Measurements from ENCODE around the gene ENOX1.

Gene ENOX1

DNA sequence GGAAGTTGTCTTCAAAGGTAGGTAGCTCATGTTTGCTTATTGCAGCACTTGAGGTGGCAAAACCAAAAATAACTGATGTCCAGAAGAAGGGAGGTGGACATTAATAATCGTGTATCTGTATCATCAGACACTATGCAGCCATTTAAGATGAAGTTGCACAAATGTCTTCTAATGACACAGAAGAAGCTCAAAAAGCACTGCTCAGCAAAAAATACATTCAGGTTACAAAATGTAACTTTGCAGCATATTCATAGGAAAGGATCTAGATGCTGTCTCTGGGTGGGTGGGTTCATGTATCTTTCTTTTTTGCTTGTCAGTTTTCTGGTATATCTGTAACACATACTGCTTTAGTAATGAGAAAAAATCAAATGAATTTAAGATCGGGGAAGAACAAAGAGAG, 515.6 kb downstream of the ENOX1 start:
- DNase-seq = no peak

DNA sequence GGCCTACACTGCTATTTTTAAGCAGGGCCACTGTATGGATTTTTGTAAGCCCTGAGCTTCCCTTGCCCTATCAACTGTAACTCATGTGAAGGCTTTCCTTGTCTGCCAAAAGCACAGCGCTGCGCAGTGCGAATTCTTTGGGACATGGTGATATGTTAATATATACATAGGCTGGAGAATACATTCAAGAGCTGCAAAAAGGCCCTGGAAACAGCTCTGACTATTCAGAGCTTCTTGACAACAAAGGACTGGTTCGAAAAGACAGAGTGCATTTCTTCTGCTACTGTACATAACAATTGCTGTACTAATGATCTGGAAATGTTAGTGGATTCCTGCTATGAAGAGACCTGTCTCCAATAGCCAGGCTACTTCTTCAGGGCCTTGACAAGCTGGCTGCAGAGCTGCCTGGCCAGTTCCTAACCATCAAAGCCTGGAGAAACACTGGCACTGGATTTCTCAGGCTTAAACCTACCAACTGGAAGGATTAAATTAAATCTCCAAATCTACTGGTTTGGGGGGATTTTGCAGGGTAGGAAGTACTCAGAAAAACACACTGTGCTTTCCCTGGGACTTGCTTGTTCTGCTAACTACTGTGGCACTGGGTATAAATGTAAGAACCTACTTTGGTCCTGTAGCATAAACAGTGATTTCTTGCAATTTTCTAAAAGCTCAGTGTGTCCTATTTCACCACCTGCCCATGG, 516.5 kb downstream of the ENOX1 start:
- DNase-seq = no peak

DNA sequence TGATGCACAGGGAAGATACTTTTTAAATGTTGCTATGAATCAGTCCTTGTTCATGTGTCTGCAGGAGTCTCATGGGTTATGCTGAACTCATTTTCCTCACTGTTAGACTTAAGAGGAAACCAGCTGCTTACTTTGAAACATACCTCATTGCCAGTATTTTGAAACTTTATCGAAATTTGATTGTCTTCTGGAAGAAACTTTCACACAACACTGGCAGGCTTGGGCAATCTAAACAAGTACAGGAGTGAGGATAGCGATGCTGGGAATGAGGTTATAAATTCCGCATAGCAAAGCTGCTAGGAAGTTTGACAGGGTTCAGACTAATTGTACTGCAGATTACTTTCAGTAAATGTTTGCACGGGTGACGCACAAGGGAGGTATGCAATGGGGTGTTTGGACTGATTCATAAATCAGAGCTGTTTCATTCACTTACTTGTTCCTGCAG, 517.7 kb downstream of the ENOX1 start:
- DNase-seq = no peak

DNA sequence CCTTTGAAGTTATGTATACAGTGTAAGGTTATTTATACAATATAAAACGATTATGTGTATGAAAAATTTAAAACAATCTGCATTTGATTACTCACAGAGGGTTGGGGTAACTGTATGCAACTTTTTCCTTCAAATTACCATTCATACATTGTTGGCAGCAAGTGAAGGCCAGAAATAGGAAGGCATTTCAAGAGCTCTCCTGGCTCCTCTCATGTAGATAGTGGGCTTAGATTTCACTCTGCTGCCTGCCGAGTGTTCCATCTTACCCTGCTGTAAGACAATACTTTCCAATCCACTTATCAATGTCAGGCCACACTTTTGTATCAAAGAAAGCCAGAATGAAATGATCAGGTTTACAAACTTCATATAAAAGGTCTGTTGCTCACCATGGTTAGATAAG, 518.1 kb downstream of the ENOX1 start:
- DNase-seq = no peak

DNA sequence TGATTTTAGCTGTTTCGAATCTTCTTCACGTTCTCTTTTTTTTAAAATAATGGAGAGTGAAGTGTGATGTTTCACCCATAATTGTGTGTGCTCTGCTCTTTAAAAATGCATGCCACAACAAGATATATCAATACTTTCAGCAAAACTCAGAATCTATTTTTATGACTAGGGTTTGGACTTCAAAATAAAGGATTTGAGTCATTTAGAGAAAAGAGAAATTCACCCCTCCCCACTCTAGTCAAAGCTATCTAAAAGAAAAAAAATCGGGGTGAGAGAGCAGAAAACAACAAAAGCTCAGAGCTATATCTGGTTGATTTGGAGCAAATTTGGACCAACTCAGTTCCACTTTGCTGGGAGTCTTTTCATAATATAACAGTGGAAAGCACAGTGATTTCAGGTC, 518.9 kb downstream of the ENOX1 start:
- DNase-seq = no peak

DNA sequence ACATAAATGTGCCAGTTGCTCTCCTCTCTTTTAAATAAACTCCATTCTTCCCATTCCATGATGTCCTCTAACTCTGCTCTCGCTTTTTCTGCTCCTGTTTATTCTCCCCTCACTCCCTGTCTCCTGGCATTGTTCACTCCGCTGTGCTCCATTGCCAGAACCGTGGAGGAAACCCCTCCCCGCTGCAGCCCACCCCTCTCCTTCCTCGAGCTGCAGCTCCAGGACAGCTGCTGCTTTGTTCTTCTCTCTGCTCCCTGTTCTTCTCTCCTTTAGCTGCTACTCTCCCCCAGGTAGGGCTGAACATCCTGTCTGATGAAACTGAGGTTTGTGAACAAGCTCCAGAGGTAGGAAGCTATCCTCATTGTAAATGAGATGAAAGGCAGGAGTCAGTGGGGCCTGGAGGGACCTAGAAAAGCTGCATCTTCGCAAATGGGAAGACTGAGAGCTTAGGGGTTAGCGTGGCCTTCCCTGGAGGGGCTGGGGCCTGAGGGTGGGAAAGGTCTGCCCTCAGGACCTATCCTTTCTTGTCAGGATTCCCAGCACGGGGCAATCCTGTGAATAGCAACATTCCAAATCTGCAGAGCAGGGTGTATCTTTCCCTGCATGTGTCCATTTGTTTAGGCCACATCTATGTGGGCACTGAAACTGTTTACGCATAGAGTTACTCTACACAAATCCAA, 519.7 kb downstream of the ENOX1 start:
- DNase-seq = no peak

DNA sequence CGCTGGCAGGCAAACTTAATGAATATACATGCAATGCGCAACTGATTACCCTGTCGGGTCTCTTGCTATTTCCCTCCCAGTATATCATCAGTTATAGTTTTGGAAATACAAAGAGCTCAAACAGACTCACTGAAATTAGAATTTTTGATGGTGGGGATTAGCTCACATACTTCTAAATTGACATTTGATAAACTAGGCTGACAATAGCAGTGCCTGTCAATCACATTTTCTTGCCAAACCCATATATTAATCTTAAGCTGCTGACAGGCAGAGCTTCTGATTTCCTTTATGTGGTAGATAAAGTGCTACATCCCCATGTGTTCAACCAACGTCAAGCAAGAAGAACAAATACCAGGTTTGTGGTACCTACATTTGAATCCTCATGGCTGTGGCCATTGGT, 521.7 kb downstream of the ENOX1 start:
- DNase-seq = no peak

DNA sequence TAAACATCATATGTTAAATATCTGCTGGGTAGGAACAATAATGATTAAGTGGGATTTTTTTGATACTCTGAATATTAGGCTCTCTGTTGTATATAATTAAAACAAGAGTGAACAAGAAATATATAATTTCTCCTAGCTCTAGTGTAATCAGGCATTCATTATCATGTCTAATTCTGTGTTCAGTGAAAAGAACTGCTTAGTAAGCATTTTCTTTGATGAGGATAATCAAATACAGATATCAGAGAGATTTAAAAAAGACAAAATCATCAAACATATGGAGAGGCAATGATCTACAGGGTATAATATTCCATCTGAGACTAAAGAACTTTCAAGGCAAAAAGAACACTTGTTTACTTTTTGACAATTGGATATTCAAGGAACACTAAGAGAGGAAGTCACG, 522.3 kb downstream of the ENOX1 start:
- no peak for DNase-seq

DNA sequence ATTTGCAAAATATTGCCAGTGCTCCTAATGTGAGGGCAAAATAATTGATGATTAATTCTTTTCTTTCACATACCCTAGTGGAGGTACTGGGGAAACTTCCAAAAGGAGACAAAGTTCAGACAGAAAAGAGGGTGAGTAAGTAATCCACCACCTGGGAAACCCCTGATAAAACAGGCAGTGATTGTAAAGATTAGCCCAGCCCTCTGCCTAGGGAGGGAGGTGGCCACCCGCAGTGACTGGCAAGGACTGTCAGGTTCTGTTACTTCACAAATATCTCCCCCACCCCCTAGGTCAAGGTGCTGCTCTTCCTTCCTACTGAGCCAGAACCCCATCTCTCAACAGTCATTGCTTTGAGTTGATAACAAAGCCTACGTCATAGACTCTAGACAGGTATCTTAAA, 523.7 kb downstream of the ENOX1 start:
- DNase-seq = no peak

DNA sequence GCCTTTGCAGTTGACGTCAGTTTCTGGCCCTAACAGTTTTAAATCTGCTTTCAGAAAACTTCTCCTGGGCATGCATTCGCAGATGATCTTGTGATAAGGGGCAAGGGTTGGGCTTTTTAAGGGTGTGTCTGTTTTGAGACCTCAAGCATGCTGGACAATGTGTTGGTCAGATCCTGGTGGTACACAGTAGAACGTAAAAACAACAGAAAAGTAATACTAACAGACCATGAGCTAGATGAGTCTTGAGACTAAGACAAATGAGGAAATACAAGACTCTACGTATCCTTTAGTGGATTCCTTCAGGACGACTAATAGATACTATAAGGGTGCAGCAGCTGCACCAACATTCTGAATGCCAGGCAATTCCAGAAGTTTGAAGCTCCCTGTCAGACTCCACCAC, 525.8 kb downstream of the ENOX1 start:
- no peak for DNase-seq

DNA sequence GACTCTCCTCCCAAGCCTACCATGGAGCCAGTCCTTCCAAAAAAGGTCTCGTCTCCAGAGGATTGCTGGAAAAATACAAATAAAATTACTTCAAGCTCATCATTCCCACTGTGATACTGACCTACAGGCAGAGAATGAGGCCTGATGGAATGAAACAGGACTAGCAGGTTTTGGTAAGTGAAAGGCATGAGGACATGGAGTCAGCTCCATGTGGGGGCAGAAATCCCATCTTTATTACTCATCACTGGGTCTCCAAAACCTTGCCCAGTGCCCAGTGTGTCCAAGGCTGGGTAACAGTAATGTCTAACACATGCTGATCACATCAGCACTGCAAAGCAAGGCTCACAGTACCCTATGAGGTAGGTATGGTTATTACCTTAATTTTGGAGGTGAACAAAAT, 528.0 kb downstream of the ENOX1 start:
- no peak for DNase-seq

DNA sequence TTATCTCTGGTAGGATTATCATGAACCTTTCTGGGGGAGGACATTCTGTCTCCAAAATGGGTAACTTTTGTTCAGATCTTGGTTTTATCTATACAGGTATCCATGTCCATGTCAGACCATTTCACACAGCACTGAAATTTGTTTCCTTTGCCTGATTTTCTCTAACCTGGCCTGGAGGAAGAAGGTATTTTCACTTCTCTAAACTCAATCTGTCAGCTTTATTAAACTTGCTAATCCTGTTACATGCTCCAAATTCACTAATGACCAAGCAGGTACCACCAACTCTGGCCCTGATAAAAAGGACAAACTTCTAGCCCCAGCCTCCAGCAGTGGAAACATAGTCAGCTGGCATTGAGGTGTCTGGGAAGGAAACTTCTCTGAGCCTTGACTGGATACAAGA, 529.0 kb downstream of the ENOX1 start:
- DNase-seq = no peak

DNA sequence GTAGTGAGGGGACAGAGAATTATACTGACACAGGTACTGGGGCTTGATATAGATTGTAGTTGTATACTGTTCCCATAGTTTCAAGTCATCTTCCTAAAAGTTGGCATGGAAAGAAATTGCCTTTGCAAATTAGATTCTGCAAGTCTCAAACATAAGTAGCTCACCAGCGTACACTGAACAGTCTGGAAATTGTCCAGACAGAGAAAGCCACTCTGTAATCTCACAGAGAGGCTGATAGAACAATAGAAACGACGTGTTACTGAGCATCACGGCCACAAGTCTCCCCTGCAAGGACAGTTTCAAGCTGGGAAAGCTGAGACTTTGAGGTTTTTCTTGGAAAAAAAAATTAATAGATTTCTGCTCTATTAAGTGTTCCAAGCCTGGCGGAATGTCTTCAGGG, 534.8 kb downstream of the ENOX1 start:
- DNase-seq = no peak

DNA sequence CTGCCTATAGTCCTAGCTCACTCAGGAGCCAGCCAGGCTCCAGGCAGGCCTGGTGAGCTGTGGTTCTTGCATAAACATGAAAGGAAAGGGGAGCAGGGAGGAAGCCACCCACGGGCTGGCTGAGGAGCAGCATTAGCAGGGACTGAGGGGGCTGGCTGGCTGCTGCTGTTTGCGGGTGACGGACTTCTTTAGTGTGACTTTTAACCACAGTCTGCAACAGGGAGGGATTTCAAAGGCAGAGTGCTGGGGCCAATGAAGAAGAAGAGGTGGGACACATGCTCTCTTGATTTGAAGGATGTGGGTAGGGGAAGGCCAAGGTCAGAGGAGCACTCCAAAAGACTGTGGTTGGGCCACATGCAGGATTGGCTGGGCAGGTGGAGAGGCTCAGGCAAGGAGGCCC, 540.4 kb downstream of the ENOX1 start:
- no peak for DNase-seq

DNA sequence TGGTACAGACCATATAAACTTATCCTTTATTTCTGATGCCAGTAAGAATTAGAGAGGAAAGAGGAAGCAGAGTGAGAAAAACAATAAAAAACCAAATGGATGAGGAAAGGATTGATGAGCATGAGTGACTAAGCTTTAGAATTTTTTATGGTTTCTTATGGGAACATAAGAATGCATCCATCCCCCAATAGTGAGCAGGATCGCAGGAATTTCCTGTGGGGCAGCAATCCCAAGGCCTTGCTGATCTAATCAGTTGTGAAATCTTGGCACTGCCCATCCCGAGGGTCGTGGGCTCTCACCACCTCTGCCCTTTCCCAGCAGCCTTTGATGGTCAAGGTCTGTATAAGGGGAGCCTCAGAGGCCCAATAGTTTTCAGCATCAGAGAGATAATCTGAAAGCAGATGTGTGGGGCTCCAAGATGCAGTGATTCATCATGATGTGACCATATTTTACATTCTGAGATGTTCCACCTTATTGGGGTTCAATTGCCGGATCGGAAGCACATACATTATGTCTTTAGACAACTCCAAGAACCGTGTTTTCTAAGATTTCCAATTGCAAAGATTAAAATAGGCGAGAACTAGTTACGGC, 541.3 kb downstream of the ENOX1 start:
- no peak for DNase-seq

DNA sequence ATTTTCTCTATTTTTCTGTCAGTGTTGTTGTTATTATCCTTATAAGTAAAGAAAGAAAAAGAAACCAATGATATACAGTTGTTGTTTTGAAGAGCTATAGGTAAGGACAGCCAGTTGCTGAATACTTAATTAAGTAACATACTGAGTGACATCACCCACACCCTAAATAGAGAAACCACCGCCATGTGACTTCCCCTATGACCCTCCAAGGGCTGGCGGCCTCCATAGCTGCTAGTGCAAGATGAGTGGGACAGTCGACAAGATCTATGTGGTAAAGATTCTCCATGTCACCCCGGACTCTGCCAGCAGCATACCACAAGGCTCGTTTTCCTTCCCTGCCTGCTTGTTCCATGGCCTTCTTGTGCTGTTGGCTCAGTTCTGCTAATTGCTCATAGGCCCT, 542.3 kb downstream of the ENOX1 start:
- DNase-seq = no peak

DNA sequence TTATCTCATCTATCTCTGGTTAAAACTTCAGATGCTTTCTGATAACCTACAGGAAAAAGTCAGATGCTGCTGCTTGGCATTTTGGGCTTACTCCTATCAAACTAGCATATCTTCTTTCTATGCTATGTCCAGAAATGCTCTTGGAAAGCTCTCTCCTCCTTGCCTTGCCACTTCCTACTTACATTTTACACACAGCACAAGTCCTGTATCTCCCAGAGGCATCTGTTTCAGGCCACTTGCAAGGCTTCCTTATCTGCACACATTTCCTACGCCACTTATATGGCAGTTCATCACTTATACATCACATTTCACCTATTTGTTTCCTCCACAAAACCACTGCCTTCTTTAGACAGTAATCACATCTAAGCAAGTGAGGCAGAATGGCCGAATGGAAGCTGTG, 543.1 kb downstream of the ENOX1 start:
- DNase-seq = no peak

DNA sequence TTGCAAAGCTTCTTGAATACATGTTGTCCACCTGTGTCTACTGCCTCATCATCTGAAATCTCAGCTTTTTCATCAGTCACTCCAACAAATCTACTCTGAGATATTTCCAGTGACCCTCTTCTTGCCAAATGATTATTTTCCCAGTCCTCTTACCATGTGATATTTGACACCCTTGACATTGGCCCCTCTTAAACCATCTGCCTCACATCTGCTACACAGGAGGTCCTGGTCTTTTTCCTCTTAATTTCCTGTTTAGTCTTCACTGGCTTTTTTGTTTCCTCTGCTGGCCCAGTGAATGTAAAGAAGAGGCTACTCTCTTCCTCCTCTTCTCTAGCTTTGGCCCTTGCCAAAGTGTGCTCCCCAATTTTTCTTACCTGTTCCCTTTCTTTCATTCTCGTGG, 544.7 kb downstream of the ENOX1 start:
- DNase-seq = no peak

DNA sequence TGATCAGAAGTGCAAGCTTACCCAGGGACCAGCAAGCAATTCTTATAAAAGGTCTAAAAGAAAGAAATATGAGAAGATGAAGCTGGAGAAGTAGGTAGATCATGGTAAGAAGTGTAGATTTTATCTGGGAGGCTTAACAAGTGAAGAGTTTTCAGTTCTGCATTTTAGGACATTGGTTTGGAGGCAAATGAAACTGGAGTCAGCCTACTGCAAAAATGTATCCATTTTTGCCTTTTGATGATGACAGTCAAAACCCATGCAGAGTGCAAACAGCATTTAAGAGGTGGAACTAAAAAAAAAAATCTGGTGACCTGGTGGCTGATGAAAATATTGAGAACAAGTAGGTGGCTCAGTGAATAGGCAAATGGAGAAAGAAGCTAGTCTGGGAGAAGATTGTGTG, 546.5 kb downstream of the ENOX1 start:
- no peak for DNase-seq

DNA sequence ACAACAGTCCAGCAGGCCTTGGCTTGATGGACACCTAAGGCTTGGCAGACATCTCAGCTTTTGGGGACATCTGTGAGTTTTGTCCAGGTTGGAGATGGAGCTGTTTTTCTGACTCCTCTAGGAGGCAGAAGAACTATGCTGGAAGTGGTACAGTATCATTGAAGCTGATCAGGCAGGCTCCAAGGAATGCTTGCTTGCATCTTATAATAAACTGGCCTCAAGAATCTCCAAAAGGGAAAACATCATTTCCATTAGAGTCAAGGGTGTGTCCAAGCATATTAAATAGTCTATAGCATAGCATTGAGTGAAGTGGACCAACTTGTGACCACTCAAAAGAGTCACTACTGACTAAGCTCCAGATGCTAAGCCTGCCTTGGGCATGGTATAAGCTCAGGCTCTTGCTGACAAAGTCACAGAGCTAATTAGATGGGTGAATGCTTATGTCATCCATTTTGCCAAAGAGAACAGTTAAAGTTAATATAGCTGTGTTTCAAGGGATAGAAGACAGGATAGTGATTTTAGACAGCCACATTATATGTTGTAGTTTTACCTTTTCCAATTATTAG, 547.4 kb downstream of the ENOX1 start:
- DNase-seq = no peak

DNA sequence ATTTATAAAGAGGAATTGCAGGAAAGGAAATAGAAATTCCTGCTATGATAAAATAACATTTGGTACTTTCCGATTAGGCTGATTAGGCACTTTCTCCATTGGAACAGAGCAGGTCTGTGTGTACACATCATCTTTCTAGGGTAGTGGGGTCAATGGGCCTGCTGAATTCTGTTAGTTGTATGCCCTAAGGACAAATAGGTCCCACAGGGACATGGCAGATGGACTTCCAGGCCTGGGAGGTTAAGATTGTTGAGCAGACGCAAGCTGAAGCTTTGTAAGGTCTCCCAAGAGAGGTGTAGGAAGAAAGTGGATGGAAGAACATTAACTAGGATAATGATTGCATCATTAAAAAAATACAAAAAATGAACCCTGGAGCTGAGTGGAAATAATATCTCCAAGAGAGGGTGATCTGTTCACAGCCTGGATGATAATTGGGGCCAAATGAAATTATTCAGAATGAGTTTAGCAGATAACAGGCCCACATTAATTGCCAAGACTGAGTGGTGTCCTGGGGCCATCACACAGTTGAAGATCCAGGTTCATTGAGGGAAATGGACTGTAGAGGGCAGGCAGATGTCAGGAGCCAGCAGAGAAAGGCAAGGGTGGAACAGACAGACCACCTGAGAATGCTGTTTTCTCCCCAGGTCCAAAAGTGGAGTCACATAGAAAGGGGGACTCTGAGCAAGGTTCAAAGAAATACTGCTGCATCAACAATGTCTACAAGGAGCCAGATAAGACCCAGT, 548.3 kb downstream of the ENOX1 start:
- DNase-seq = no peak

DNA sequence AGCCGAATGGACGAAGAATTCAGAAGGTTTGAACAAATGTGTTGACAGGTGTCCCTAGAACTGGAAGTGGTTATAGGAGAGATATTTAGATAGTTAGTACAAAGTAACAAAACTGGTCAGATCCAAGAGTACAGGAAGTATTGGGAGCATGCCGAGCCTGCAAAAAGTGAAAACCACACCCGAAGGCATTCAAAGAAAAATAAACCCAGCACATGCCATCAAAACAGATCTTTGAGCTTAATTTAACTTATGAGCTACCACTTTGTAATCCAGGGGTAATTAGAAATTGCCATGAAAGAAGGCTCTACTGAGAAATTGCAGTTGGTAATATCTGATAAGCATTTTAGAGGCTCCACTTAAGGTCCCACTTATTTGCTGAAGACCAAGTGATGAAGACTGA, 549.2 kb downstream of the ENOX1 start:
- DNase-seq = no peak

DNA sequence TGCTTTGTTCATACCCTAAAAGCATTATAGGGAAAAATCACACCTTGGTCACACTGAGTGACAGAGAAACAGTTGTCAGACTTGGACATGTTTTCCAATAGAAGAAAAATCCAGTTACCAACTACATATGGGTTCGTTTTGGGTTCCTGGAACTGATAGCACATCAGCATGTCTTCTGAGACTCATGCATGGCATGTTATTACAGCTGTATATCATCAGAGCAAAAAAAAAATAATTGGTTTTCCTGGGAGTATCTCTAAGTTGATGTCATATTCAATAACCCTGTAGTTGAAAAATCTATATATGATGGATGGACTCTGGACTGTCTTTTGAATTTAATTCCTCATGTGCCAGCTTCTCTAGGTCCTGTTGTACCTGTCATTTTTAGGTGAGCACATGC, 551.7 kb downstream of the ENOX1 start:
- DNase-seq = no peak

DNA sequence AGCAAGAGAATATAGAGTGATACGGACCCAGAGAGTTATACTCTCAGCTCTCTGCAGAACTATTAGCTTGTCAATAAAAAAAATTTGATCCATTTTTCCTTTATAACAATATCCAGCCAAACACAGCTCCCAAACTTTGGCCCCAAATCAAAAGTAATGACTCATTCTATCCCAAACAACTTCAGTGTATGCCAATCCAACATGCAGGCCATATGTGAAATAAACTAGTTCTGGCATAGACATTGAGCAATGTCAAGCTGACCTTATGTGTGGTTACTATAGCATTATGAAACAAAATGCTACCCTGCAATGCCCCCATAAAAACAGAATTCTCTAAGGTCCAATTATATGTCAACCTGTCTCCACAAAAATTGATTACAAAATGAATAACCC, 553.9 kb downstream of the ENOX1 start:
- no peak for DNase-seq

All from CD4-positive, alpha-beta T cell treated with Interleukin-15 for 1 hour (primary cell).